Measurements from ENCODE around the gene SMYD3.
"Not testable (repeated sequence)": the region's sequence is repeated elsewhere in the genome, so short reads cannot be mapped to it uniquely, and the experiment has no call there.

The SMYD3 gene

DNA sequence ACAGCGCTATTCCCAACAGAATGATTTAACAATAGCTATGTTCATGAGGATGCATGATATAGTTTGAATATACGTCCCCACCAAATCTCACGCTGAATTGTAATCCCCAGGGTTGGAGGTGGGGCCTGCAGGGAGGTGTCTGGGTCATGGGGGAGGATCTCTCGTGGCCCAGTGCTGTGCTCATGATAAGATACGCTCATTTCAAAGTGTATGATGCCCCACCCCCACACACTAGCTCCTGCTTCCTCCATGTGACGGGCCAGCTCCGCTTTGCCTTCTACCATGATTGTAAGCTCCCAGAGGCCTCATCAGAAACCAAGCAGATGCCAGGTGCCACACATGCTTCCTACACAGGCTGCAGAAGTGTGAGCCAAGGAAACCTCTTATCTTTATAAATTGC, 93.6 kb downstream of the SMYD3 start:
- no peak for DNase-seq

DNA sequence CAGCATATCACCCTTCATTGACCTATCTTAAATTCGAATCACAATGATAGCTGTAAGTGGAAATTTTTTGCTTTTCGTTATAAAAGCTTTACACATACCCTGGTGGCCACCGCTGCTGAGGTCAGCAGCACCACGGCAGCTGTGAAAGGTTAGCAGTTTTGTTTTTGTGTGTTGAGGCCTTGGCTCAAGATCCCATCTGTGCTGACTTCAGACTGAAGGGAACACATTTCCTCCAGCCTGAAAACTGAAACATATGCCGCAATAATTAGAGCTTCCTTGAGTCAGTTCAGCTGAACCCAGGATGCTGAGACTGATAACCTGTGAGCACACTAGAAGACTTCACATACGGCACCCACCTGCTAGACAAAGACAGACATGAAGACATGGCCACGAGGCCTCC, 103.0 kb downstream of the SMYD3 start:
- DNase-seq, result no peak

DNA sequence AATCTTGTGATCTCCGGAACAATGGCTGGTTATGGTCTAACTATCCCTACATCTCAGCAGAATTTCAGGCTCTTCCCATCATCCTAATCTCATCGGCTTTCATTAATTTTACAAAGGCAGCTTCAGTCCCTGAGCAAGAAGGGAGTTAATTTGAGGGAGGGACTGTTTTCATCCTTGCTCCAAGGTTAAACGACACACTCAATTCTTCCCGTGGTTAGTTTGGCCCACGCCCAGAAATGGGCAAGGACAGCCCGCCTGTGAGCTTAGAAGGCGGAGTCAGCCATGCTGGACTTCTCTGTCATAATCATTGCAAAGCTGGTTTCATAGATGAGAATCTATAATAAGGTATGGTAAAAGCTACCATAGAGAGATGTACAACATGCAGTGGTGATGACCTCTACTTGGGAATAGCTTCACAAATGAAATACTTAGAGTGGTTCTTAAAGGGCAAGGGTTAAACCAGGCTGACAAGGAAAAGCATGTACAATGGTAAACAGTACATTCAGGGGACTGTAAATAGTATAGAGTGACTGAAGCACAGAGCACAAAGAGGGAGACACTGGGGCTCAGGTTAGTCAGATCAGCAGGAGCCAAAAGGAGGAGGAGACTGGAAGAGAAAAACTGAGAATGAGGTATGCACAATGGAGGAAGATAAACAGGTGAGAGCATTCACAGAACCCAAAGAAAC, 108.8 kb downstream of the SMYD3 start:
- DNase-seq, result no peak

DNA sequence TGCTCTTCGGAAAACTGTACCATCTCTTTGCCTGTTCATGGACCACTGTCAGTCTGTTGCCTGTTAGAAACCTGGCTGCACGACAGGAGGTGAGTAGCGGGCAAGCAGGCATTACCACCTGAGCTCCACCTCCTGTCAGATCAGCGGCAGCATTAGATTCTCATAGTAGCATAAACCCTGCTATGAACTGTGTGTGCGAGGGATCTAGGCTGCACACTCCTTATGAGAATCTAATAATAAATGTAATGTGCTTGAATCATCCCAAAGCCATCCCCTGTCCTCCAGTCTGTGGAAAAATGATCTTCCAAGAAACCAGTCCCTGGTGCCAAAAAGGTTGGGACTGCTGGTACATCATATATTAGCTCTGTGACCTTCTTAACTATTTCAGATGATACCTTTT, 110.0 kb downstream of the SMYD3 start:
- no peak for DNase-seq

DNA sequence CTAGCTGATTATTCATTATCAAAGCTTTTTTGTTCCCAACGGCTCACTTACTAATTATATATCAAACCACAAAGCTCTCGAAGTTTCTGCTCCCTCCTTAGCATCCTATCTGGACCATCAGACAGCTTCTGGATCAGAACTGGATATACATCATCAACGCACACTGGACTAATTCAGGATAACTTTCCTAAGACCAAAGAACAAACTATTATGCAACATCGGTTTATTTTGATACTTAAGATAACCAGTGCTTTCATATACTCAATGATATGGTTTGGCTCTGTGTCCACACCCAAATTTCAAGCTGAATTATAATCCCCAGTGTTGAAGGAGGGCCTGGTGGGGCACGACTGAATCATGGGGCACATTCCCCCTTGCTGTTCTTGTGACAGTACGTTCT, 110.8 kb downstream of the SMYD3 start:
- no peak for DNase-seq

DNA sequence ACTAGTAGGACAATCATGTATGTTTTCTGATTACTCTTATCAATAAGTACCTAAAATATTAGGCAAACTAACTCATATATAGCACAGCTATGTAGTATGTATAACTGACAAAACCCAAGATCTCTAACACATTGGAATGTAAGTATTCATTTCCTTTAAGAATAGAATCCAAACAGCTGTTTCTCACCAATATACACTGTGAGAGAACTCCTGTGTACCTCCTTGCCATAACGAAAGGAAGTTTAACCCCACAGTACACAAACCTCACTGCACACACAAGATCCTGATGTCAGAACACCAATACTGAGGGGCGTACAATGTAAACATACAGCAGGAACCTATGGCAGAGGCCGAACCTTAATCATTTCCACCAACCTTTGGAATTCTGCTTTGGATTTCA, 113.0 kb downstream of the SMYD3 start:
- no peak for DNase-seq

DNA sequence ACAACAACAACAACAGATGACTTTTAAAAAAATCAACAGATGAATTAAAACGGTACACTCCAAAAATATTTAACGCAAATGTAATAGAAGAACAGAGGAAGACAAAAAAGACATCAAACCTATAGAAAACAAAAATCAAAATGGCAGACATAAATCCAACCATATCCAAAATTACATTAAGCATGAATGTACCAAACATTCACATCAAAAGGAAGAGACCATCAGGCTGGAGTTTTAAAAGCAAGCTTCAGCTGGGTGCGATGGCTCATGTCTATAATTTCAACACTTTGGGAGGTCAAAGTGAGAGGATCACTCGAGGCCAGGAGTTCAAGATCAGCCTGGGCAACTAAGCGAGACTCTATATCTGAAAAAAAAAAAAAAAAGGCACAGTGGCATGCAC, 116.2 kb downstream of the SMYD3 start:
- DNase-seq, result no peak

DNA sequence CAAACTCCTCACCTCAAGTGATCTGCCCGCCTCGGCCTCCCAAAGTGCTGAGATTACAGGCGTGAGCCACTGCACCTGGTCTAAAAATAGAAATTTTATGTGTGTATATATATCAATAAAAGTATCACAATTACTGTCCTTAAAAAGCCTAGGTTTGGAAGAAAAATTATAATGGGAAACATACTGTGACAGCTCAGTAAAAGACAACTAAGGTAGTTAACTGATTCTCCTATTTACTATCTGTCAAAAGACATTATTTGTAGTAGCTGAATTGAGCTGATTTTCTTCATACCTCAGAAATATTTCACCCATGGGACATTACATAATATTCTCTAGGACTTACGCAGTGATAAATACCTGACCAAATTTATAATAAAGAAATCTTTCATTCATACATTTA, 122.5 kb downstream of the SMYD3 start:
- no peak for DNase-seq

DNA sequence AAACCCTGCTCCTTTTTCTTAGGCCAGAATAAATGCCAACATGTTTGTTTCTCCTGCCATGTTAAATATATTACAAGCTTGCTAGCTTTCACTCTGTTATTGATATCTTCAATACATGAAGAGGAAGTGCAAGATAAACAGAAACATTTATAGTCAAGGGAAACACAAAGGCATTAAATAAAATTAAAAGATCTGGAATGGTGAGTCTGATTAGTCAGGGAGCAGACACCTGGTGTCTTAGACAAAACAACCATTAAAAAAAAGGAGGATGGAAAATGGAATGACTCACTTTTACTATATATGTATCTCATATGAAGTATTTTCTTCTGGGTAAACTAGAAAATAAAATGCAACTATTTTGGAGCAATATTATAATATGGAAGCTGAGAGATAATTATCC, 123.3 kb downstream of the SMYD3 start:
- DNase-seq, result no peak

DNA sequence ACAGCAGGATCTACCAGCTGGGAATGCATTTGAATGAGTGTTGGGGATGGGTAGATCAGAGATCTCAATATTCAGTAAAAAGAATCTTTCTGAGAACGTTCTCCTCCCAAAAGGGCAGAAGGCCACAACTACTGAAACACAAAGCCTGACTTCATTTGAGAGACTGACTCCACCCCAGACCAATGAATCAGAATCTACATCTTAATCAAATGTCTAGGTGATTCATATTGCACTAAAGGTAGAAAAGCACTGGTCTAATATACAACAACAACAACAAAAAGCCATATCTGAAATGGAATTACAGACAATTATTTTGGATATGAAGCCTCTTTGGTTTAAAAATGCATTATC, 123.9 kb downstream of the SMYD3 start:
- DNase-seq, result no peak

DNA sequence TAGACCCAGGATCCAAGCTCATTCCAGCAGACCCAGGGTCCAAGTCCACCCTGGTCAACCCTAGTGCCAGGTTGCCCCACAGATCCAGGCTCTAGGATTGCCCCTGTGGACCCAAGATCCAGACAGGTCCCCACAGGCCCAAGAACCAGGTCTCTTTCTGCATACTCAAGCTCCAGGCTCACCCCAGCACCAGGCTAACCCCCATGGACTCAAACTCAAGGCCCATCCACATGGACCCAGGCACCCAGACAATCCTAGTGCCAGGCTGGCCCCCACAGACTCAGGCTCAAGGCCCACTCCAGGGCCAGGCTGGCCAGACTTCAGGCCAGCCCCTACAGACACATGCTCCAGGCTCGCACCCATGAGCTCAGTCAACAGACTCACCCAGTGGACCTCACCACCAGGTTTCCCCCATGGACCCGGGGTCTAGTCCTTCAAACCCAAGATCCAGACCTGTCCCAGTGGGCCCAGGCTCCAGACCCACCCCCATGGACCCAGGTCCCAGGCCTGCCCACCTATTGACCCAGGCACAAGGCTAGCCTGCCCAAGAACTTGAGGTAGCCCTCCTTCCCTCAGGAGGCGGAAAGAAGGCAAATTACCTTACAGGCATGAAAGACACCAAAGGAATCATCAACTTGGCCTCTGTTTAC, 124.4 kb downstream of the SMYD3 start:
- no peak for DNase-seq

DNA sequence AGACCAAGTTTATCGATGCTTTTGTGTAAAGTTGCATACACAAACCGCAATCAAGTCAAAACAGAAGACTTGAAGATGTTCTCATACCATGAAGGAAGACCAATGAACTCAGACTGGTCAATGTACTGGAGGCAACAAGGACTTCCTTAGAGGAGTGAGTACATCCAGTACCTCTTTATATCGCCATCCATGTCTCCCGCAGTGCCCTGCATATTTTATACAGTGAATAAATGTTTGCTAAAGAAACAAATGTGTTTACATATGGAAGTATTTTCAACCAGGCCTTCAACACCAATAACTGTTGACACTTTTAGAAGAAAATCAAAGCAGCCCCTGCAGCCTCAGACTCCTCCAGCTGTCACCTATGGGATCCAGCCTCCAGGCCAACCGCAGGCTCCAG, 125.6 kb downstream of the SMYD3 start:
- no peak for DNase-seq

DNA sequence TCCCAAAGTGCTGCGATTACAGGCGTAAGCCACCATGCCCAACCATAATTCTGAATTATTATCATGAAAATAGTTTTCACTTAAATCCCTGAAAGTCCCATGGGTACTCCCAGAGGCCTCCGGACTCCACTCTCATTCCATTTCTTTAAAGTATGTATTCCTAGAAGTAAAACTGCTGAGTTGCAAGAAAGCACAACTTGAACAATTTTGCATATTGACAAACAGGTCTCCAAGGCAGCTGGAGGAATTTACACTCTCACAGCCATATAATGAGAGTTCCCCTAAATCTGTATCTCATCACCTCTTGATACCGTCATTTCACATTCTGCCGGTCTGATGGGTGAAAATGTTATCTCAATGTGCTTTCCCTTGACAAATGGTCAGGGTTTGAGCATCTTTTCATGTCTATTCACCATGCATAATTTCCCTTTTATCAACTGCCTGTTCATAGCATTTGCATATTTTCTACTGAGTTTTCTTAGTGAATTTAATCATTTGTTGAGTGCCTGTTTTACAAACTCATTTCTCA, 129.4 kb downstream of the SMYD3 start:
- DNase-seq, result no peak

DNA sequence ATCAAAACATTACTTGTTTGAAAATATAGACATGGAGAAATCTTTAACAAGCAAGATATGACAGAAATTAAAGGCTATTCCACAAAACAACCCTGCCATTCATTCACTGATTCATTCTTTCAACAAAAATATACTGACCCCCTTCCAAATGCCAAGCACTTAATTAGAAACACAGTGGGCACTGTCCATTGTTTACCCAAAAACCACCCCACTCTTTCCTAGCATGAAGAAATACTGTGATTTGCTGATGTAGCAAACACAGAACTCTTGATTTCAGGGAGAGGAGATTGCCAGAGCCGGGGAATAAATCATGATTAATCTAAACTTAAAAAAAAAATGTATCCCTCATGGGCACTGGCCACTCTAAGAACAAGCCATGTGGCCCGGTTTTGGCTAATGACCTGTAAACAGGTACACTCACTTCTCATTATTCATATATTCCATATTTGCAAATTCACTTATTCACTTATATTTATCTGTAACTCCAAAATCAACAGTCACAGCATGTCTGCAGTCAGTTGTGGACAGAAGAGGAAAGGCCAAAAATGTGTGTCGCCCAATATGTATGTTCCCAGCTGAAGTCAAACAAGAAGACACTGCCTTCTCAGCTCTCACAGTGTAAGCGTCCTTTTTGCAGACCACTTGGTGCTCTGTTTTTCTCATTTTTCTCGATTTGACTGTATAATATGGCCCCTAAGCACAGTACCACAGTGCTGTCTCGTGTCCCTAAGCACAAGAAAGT, 133.1 kb downstream of the SMYD3 start:
- no peak for DNase-seq

DNA sequence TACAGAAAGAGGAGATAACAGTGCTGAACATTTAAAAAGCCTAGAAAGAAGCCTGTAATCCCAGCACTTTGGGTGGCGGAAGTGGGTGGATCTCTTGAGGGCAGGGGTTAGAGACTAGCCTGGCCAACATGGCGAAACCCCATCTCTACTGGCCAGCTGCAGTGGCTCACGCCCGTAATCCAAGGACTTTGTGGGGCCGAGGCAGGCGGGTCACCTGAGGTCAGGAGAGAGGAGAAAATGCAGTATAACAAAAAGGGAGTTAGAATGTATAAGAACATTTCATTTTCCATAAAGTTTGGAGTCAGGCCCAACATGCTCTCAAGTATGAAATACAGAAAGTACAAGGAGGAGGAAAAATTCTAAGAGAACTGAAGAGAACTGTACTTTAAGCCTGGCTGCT, 134.5 kb downstream of the SMYD3 start:
- no peak for DNase-seq

DNA sequence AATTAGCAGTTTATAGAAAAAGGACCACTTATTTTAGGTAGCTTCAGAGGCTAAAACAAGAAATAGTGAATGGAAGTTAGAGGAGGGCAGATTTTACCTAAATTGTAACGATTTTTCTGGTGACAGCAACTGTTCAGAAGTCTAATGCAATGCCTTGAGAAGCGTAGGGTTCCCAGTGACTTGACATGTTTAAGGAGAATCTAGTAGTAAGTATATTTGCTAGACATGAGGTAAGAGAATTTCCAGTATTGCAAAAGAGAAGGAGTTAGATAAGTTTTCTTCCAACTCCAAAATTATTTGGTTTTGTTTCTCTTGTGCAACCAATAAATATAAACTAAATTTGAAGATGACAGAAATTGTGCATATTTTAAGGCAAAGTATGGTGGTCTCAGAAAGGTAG, 140.0 kb downstream of the SMYD3 start:
- DNase-seq, result no peak

DNA sequence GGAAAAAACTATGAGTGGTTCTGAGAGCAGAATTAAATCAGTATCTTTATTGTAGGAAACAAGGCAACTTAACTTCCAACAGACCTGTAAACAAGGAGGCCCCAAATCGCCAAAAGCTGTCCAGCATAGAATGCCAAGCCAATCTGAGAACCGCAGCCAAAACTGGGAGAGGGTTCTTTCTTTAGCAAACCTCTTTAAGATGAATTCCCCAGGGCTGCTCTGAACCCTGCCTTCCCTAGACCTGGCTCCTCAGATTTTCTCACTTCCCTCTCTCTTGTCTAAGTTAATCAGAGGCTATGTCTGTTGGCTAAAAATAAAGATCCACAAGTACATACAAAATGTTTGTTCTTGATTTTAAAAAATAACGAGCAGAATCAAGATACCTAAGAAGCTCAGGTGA, 141.4 kb downstream of the SMYD3 start:
- no peak for DNase-seq

DNA sequence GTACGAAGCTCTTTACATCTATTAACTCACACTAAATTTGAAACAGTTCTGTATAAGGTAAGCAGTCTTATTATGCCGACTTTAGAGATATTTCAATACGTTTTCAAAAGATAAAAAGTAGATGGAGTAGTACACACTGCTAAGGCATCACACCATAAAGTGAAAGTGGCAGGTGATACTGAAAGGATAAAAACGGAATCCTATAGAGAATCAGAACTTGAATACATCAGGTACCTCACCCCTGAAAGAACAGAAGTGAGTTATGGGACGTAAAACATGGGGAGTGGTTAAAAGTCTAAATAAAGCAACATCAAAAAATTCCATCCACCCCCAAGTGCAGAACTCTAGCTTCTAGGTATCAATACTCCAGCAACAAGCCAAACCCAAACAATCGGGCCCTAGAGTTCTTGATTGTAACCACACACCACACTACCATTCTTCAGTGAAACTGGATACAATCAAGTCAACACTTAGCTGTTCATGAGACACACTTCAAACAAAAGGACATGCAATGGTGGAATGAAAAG, 142.6 kb downstream of the SMYD3 start:
- DNase-seq, result no peak

DNA sequence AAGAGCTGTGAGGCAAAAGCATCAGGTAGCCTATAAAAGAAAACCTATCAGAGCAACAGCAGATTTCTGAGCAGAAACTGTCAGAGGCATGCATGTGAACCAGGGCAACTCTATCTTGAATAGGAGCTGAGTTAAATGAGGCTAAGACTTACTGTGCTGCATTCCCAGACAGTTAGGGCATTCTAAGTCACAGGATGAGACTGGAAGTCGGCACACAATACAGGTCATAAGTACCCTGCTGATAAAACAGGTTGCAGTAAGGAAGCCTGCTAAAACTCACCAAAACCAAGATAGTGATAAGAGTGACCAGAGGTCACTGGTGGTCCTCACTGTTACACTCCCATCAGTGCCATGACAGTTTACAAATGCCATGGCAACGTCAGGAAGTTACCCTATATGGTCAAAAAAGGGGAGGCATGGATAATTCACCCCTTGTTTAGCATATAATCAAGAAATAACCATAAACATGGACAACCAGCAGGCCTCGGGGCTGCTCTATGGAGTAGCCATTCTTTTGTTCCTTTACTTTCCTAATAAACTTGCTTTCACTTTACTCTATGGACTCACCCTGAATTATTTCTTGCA, 150.0 kb downstream of the SMYD3 start:
- DNase-seq, result not testable (repeated sequence)

DNA sequence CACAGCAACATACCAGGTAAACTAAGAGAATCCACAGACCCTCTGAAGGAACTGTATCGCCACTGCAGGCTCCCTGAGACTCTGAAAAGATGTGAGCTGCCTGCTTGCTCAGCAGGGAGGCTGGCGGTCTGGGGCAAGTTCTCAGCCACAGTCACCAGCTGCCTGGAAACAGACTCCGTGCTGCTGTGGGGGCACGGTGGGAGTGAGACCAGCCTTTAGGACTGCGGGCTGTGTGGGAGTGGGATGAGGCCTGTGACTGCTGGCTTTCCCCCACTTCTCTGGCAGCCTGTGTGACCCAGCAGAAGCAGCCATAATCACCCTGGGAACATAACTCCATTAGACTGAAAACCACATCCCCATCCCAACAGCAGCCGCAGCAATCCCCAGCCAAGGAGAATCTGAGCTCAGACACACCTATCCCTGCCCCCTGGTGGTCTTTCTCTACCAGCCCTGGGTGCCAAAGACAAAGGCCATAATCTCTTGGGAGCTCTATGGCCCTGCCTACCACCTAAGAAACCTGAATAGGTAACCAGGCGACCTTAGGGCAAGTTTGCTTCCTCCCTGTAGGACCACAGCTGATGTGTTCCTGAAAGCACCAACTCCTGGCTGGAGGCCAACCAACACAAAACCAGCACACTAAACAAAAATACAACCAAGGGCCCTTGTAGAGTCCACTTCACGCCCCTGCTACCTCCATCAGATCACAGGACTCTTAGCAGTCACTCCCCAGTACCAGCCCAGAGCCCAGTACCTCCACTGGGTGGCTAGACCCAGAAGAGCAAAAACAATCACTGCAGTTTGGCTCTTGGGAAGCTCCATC, 151.5 kb downstream of the SMYD3 start:
- no peak for DNase-seq

DNA sequence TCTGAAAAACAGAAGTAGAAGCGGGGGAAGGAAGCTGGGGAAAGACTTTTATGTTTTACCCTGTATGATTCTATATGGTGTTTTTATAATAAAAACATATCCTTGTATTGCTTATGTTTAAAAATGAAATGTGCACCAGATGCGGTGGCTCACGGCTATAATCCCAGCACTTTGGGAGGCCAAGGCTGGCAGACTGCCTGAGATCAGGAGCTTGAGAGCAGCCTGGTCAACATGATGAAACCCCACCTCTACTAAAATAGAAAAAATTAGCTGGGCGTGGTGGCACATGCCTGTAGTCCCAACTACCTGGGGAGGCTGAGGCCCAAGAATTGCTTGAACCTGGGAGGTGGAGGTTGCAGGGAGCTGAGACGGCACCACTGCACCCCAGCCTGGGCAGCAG, 155.4 kb downstream of the SMYD3 start:
- no peak for DNase-seq

DNA sequence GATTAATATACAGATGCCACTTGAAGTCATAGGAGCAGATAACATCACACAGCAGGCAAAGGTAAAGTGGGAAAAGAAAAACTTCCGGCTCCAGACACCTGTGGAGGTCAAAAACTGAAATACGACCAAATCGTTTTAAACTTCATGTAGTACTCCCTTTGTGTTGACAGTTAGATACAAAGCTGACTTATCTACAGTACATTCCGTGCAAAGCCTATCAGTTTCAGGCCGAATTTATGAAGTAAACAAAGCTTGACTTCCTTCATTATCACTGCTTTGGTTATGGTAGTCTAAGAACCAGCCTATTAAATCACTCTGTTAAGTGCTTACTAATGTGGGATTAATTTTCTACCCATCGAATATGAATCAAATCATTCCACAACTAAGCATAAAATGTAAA, 156.3 kb downstream of the SMYD3 start:
- no peak for DNase-seq

DNA sequence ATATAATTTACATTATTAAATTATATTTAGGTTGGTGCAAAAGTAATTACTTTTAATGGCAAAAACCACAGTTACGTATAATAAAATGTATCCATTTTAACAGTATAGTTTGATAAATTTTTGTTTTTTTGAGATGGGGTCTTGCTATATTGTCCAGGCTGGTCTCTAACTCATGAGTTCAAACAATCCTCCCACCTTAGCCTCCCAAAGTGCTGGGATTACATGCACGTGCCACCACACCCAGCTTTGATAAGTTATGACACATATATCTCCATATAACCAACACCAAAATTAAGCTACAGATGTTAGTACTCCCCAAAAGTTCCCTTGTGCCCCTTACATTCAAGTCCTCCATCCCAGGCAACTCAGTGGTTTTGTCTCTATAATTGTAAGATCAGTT, 163.1 kb downstream of the SMYD3 start:
- DNase-seq, result no peak

Measured in T1000 (cell line).